ENCODE results near the gene SPTBN5.

Gene SPTBN5

GRCh38 chr15:41882689-41883483 lies 11.0 kb downstream of the SPTBN5 start:
- Histone ChIP-seq H3K9me3 (no peaks in the 10 kb centered on the region), H3K27ac (no peak overlapping the region), H3K4me1 (ENCODE audit: control insufficient read depth in 1 of 2, insufficient read depth in 1 of 2, low read depth in 1 of 2, low read length in 1 of 2) (peaks cover 0 to 6% of the 10 kb centered on the region in 2 experiments), H3K4me3 (ENCODE audit: low read depth in 1 of 2, low read length in 1 of 2) (no peak overlapping the region), H3K27me3 (peaks cover 45% of the 10 kb centered on the region), H3K36me3 (no peaks in the 10 kb centered on the region)
- TF ChIP-seq, protein P1, sequence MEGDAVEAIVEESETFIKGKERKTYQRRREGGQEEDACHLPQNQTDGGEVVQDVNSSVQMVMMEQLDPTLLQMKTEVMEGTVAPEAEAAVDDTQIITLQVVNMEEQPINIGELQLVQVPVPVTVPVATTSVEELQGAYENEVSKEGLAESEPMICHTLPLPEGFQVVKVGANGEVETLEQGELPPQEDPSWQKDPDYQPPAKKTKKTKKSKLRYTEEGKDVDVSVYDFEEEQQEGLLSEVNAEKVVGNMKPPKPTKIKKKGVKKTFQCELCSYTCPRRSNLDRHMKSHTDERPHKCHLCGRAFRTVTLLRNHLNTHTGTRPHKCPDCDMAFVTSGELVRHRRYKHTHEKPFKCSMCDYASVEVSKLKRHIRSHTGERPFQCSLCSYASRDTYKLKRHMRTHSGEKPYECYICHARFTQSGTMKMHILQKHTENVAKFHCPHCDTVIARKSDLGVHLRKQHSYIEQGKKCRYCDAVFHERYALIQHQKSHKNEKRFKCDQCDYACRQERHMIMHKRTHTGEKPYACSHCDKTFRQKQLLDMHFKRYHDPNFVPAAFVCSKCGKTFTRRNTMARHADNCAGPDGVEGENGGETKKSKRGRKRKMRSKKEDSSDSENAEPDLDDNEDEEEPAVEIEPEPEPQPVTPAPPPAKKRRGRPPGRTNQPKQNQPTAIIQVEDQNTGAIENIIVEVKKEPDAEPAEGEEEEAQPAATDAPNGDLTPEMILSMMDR (IDR thresholded peaks at IDR 0.05), result no peak

GRCh38 chr15:41881920-41882688 lies 11.7 kb downstream of the SPTBN5 start:
- Histone ChIP-seq H3K4me3 (ENCODE audit: low read depth in 1 of 2, low read length in 1 of 2) (no peak overlapping the region), H3K4me1 (ENCODE audit: control insufficient read depth in 1 of 2, insufficient read depth in 1 of 2, low read depth in 1 of 2, low read length in 1 of 2) (peaks cover 0 to 6% of the 10 kb centered on the region in 2 experiments), H3K27me3 (peaks cover 45% of the 10 kb centered on the region), H3K27ac (no peak overlapping the region), H3K36me3 (no peaks in the 10 kb centered on the region), H3K9me3 (no peaks in the 10 kb centered on the region)
- TF ChIP-seq, protein P1 (IDR thresholded peaks at IDR 0.05), result no peak

GRCh38 chr15:41881550-41881919 lies 12.3 kb downstream of the SPTBN5 start:
- Histone ChIP-seq H3K9me3 (no peaks in the 10 kb centered on the region), H3K27me3 (peaks cover 45% of the 10 kb centered on the region), H3K36me3 (no peaks in the 10 kb centered on the region), H3K27ac (no peak overlapping the region), H3K4me1 (ENCODE audit: control insufficient read depth in 1 of 2, insufficient read depth in 1 of 2, low read depth in 1 of 2, low read length in 1 of 2) (peaks cover 0 to 6% of the 10 kb centered on the region in 2 experiments), H3K4me3 (ENCODE audit: low read depth in 1 of 2, low read length in 1 of 2) (no peak overlapping the region)
- TF ChIP-seq, protein P1 (IDR thresholded peaks at IDR 0.05), result no peak

- no peak overlapping the region for H3K27ac ChIP-seq
- no peaks in the 10 kb centered on the region for H3K9me3 ChIP-seq
- H3K4me3 ChIP-seq (ENCODE audit: low read depth in 1 of 2, low read length in 1 of 2), result no peak overlapping the region
- TF ChIP-seq, protein P1 (IDR thresholded peaks at IDR 0.05), result no peak
- no peaks in the 10 kb centered on the region for H3K36me3 ChIP-seq
- H3K27me3 ChIP-seq, result peaks cover 45% of the 10 kb centered on the region
- peaks cover 0 to 6% of the 10 kb centered on the region in 2 experiments for H3K4me1 ChIP-seq (ENCODE audit: control insufficient read depth in 1 of 2, insufficient read depth in 1 of 2, low read depth in 1 of 2, low read length in 1 of 2)
Observed at GRCh38 chr15:41881086-41881485, 12.8 kb downstream of the SPTBN5 start.

GRCh38 chr15:41880156-41880877 lies 13.5 kb downstream of the SPTBN5 start:
- H3K9me3 ChIP-seq, result no peaks in the 10 kb centered on the region
- no peak overlapping the region for H3K27ac ChIP-seq
- TF ChIP-seq, protein P1 (IDR thresholded peaks at IDR 0.05), result no peak
- H3K4me3 ChIP-seq (ENCODE audit: low read depth in 1 of 2, low read length in 1 of 2), result no peak overlapping the region
- no peaks in the 10 kb centered on the region for H3K36me3 ChIP-seq
- H3K4me1 ChIP-seq (ENCODE audit: control insufficient read depth in 1 of 2, insufficient read depth in 1 of 2, low read depth in 1 of 2, low read length in 1 of 2), result peaks cover 0 to 6% of the 10 kb centered on the region in 2 experiments
- H3K27me3 ChIP-seq, result peaks cover 45% of the 10 kb centered on the region
